NOMO-1 treated with DMSO at 0.1 percent for 48 hours (cell line): ENCODE measurements around the gene TUBG2.

ENCODE experiments used
- DNase-seq: peaks from one replicate; lab custom pipeline; 2025; ENCODE audit not compliant: unreplicated experiment; lab: John Stamatoyannopoulos, UW

TUBG2 gene

GRCh38 chr17:42695500-42695899 is 36.4 kb downstream of the TUBG2 start:
- DNase-seq = no peak

- DNase-seq = no peak
Observed at GRCh38 chr17:42697108-42697811, 38.2 kb downstream of the TUBG2 start.

GRCh38 chr17:42698736-42699414 is 39.8 kb downstream of the TUBG2 start:
- DNase-seq = no peak

- no peak for DNase-seq
Observed at GRCh38 chr17:42699415-42699740, 40.3 kb downstream of the TUBG2 start.

GRCh38 chr17:42700586-42701289 is 41.7 kb downstream of the TUBG2 start:
- no peak for DNase-seq

GRCh38 chr17:42702446-42702845 is 43.4 kb downstream of the TUBG2 start:
- DNase-seq = no peak

GRCh38 chr17:42704490-42704836 is 45.4 kb downstream of the TUBG2 start:
- no peak for DNase-seq

GRCh38 chr17:42704837-42705494 is 45.9 kb downstream of the TUBG2 start:
- DNase-seq = no peak

GRCh38 chr17:42706732-42707131 is 47.6 kb downstream of the TUBG2 start:
- no peak for DNase-seq

- DNase-seq = no peak
Observed at GRCh38 chr17:42708588-42708987, 49.5 kb downstream of the TUBG2 start.

- DNase-seq = no peak
Observed at GRCh38 chr17:42709561-42709960, 50.5 kb downstream of the TUBG2 start.
